ENCODE results near the gene USP43.

DNA sequence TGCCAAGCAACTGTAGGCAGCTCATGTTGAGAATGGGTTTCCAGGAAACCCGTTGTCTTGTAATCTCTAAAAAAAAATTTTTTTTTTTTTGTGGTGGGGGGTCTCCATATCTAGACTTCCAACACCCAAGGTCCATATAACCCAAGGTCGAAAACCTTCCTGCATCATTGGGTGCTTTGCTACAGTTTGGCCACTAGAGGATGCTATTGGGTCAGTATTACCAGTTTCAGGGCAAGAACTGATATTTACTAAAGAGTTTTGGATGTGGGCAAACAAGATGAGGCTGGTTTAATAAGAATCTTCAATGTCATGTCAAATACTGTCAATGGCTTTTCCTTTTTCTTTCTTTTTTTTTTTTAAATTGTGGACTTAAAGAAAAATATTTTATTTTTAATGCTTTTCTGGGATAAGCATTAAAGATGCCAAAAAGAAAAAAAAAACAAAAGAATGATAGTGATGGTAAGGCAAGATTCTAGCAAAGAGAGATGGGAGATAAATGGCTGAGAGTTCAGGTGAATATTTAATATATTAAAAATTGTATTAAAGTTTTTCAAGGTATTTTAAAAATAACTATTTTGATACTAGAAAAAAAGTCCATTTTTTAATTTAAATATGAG lies 83.8 kb downstream of the USP43 start:
- TF ChIP-seq, protein P1, sequence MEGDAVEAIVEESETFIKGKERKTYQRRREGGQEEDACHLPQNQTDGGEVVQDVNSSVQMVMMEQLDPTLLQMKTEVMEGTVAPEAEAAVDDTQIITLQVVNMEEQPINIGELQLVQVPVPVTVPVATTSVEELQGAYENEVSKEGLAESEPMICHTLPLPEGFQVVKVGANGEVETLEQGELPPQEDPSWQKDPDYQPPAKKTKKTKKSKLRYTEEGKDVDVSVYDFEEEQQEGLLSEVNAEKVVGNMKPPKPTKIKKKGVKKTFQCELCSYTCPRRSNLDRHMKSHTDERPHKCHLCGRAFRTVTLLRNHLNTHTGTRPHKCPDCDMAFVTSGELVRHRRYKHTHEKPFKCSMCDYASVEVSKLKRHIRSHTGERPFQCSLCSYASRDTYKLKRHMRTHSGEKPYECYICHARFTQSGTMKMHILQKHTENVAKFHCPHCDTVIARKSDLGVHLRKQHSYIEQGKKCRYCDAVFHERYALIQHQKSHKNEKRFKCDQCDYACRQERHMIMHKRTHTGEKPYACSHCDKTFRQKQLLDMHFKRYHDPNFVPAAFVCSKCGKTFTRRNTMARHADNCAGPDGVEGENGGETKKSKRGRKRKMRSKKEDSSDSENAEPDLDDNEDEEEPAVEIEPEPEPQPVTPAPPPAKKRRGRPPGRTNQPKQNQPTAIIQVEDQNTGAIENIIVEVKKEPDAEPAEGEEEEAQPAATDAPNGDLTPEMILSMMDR (conservative IDR thresholded peaks at IDR 0.05; ENCODE audit: low read depth, low read length), result peak; percentile 85
- no peak for TF ChIP-seq EZH2 (IDR thresholded peaks at IDR 0.05; ENCODE audit: low read length, unreplicated experiment)
- TF ChIP-seq EZH2phosphoT487 (IDR thresholded peaks at IDR 0.05; ENCODE audit: borderline replicate concordance, low read length), result no peak

All from PC-3 (cell line).